H9 (cell line): ENCODE data around the gene LCE6A. TPM values are rescaled to one million over a fixed set of nuclear protein-coding genes. Genes with fewer than 3 reads are reported as not detected.

Experiments
- DNase-seq: peaks from one replicate; pipeline ENCODE4 v3.0.0-alpha.2; 2017
- H2AFZ ChIP-seq: one replicate; pipeline ENCODE4 v1.6.1; 2013; ENCODE audit warnings: mild to moderate bottlenecking, low read length, control low read depth, moderate library complexity
- H2AK5ac ChIP-seq: 2 replicates; pipeline ENCODE4 v1.6.1; 2013; ENCODE audit warnings: low read length, control low read depth, mixed read lengths; ENCODE audit not compliant: insufficient read length
- H2BK120ac ChIP-seq: one replicate; pipeline ENCODE4 v1.6.1; 2013; ENCODE audit warnings: low read depth, mild to moderate bottlenecking, low read length, control low read depth, inconsistent platforms; ENCODE audit not compliant: poor library complexity, severe bottlenecking
- H2BK12ac ChIP-seq: 2 replicates; pipeline ENCODE4 v1.6.1; 2013; ENCODE audit warnings: low read length, control low read depth, mixed read lengths, low read depth; ENCODE audit not compliant: insufficient read length
- H2BK15ac ChIP-seq: 2 replicates; pipeline ENCODE4 v1.6.1; 2013; ENCODE audit warnings: low read depth, low read length, control low read depth
- H2BK20ac ChIP-seq: one replicate; pipeline ENCODE4 v1.6.1; 2013; ENCODE audit warnings: low read depth, mild to moderate bottlenecking, low read length, control low read depth, inconsistent platforms; ENCODE audit not compliant: poor library complexity, severe bottlenecking
- H2BK5ac ChIP-seq: 2 replicates; pipeline ENCODE4 v1.6.1; 2013; ENCODE audit warnings: low read length, control low read depth, mixed read lengths; ENCODE audit not compliant: insufficient read length
- H3K14ac ChIP-seq: 2 replicates; pipeline ENCODE4 v1.6.1; 2013; ENCODE audit warnings: low read length, control low read depth; ENCODE audit not compliant: insufficient read depth
- H3K18ac ChIP-seq: 2 replicates; pipeline ENCODE4 v1.6.1; 2013; ENCODE audit warnings: low read depth, mild to moderate bottlenecking, mixed read lengths, low read length, control low read depth; ENCODE audit not compliant: insufficient read length
- H3K23ac ChIP-seq: 2 replicates; pipeline ENCODE4 v1.6.1; 2013; ENCODE audit warnings: low read length, control low read depth, mixed read lengths, low read depth; ENCODE audit not compliant: insufficient read length
- H3K23me2 ChIP-seq: 2 replicates; pipeline ENCODE4 v1.6.1; 2013; ENCODE audit warnings: low read depth, mild to moderate bottlenecking, mixed read lengths, low read length, control low read depth; ENCODE audit not compliant: insufficient read length, poor library complexity, severe bottlenecking
- H3K27ac ChIP-seq: 2 replicates; pipeline ENCODE4 v1.5.1; 2013; ENCODE audit warnings: low read length, control low read depth, mixed read lengths, low read depth; ENCODE audit not compliant: insufficient read length
- H3K27me3 ChIP-seq: 2 replicates; pipeline ENCODE4 v1.6.1; 2013; ENCODE audit warnings: low read length, control low read depth, inconsistent platforms; ENCODE audit not compliant: insufficient read depth
- H3K4ac ChIP-seq: 2 replicates; pipeline ENCODE4 v1.6.1; 2013; ENCODE audit warnings: low read depth, mild to moderate bottlenecking, control low read depth, inconsistent platforms, low read length, moderate library complexity
- H3K4me1 ChIP-seq: 2 replicates; pipeline ENCODE4 v1.6.1; 2013; ENCODE audit warnings: low read length, control low read depth, inconsistent platforms; ENCODE audit not compliant: insufficient read depth
- H3K4me2 ChIP-seq: 2 replicates; pipeline ENCODE4 v1.6.1; 2013; ENCODE audit warnings: low read length, control low read depth, mixed read lengths; ENCODE audit not compliant: insufficient read length, insufficient read depth
- H3K56ac ChIP-seq: 2 replicates; pipeline ENCODE4 v1.6.1; 2013; ENCODE audit warnings: low read depth, mild to moderate bottlenecking, mixed read lengths, low read length, control low read depth; ENCODE audit not compliant: insufficient read length
- H3K79me1 ChIP-seq: 2 replicates; pipeline ENCODE4 v1.6.1; 2013; ENCODE audit warnings: low read depth, mild to moderate bottlenecking, moderate library complexity, low read length, control low read depth, inconsistent platforms; ENCODE audit not compliant: insufficient read depth, poor library complexity, severe bottlenecking
- H3K79me2 ChIP-seq: 2 replicates; pipeline ENCODE4 v1.6.1; 2013; ENCODE audit warnings: low read length, control low read depth, inconsistent platforms; ENCODE audit not compliant: insufficient read depth
- H3K9ac ChIP-seq: 2 replicates; pipeline ENCODE4 v1.6.1; 2013; ENCODE audit warnings: low read length, control low read depth, mixed read lengths; ENCODE audit not compliant: insufficient read length; ENCODE audit errors: extremely low read depth
- H3K9me3 ChIP-seq: one replicate; pipeline ENCODE4 v1.6.1; 2013; ENCODE audit warnings: low read depth, low read length, inconsistent platforms; ENCODE audit not compliant: control insufficient read depth
- H3T11ph ChIP-seq: one replicate; pipeline ENCODE4 v1.6.1; 2013; ENCODE audit warnings: mild to moderate bottlenecking, low read length, control low read depth, inconsistent platforms
- H4K20me1 ChIP-seq: one replicate; pipeline ENCODE4 v1.6.1; 2013; ENCODE audit not compliant: control insufficient read depth, insufficient read length, insufficient read depth
- H4K5ac ChIP-seq: 2 replicates; pipeline ENCODE4 v1.6.1; 2013; ENCODE audit warnings: low read depth, mild to moderate bottlenecking, mixed read lengths, low read length, control low read depth; ENCODE audit not compliant: insufficient read length
- H4K8ac ChIP-seq: replicated peaks from 2 replicates; pipeline ENCODE4 v1.6.1; 2013; ENCODE audit warnings: low read length, control low read depth, mixed read lengths, low read depth; ENCODE audit not compliant: insufficient read length
- H4K91ac ChIP-seq: 2 replicates; pipeline ENCODE4 v1.6.1; 2013; ENCODE audit warnings: low read depth, mild to moderate bottlenecking, moderate library complexity, mixed read lengths, low read length, control low read depth; ENCODE audit not compliant: insufficient read length
- H3K27ac Mint-ChIP-seq, 3 experiments: 2 replicates in 2 of 3; 3 replicates in 1 of 3; pipeline ENCODE4 v1.8.0; 2020 to 2021; ENCODE audit warnings: mixed read lengths in 3 of 3, mild to moderate bottlenecking in 1 of 3, moderate library complexity in 1 of 3
- H3K27me3 Mint-ChIP-seq: 2 replicates; pipeline ENCODE4 v1.8.0; 2021; ENCODE audit warnings: low read depth, mild to moderate bottlenecking, moderate library complexity, mixed read lengths
- H3K36me3 Mint-ChIP-seq, 3 experiments: 2 replicates in 2 of 3; 3 replicates in 1 of 3; pipeline ENCODE4 v1.8.0; 2020 to 2021; ENCODE audit warnings: low read depth in 3 of 3, mixed read lengths in 3 of 3; ENCODE audit not compliant: insufficient read depth in 1 of 3
- H3K4me1 Mint-ChIP-seq, 2 experiments: 2 replicates each; pipeline ENCODE4 v1.8.0; 2020; ENCODE audit warnings: mixed read lengths in 2 of 2
- H3K4me3 Mint-ChIP-seq, 2 experiments: 2 replicates in 1 of 2; 3 replicates in 1 of 2; pipeline ENCODE4 v1.8.0; 2020 to 2021; ENCODE audit warnings: mild to moderate bottlenecking in 2 of 2, mixed read lengths in 2 of 2, moderate library complexity in 1 of 2
- H3K9me3 Mint-ChIP-seq, 2 experiments: 2 replicates in 1 of 2; 3 replicates in 1 of 2; pipeline ENCODE4 v1.8.0; 2020; ENCODE audit warnings: mild to moderate bottlenecking in 2 of 2, mixed read lengths in 2 of 2, moderate library complexity in 1 of 2
- CTCF ChIP-seq: fragments of 200-600 bp; sonication (generic); conservative IDR thresholded peaks from 3 replicates; pipeline ENCODE4 v1.8.0; 2021; ENCODE audit warnings: antibody characterized with exemption, mild to moderate bottlenecking
- WGBS: extraction: QIAGEN DNeasy Blood & Tissue Kit; methylation state at CpG from one replicate; pipeline ENCODE4 v1.1.7; 2013; ENCODE audit warnings: missing lambda C conversion rate, low lambda C conversion rate, mixed read lengths; ENCODE audit not compliant: insufficient read length; ENCODE audit errors: extremely low coverage; 5-methylcytosine and 5-hydroxymethylcytosine counted together
- total RNA-seq: library from RNA; stranded (reverse); gene quantifications from 2 replicates; pipeline ENCODE4 v1.2.1, GENCODE V29; 2021

Gene LCE6A
- total RNA-seq, 1 experiment from 2014 or later, result not detected

DNA sequence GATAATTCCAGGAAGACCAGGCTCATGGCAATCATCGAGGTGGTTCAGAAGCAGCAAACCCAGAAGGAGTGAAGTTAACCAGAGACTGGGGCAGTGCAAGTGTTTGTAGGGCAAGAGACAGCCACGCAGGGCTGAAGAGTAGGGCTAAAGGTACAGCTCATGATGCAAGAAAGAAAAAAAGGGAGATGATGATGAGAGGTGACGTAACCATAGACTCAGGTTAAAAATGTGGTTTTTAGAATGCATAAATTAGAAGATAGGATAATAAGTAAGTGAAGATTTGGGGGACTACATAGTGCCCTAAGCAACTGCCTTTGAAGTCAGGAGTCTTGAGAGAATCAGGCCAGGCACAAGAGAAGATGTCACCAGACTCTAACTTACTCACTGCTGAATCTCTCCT, 17.5 kb downstream of the LCE6A start:
- Histone ChIP-seq H3K14ac (no peak overlapping the region), H3K4me2 (no peak overlapping the region), H3K23me2 (no peaks in the 10 kb centered on the region), H4K8ac (no peak overlapping the region), H2AK5ac (no peak overlapping the region), H4K20me1 (no peaks in the 10 kb centered on the region), H4K91ac (no peak overlapping the region), H3K23ac (no peak overlapping the region), H3K9me3 (peaks cover 82% of the 10 kb centered on the region), H2BK20ac (no peak overlapping the region), H2BK120ac (no peak overlapping the region), H3K4me1 (no peaks in the 10 kb centered on the region), H2AFZ (no peak overlapping the region), H2BK5ac (no peak overlapping the region), H3K18ac (no peak overlapping the region), H3K79me1 (no peaks in the 10 kb centered on the region), H2BK15ac (no peak overlapping the region), H3K9ac (no peak overlapping the region), H3K79me2 (no peaks in the 10 kb centered on the region), H4K5ac (no peak overlapping the region), H3K27me3 (no peaks in the 10 kb centered on the region), H3K4ac (no peak overlapping the region), H3T11ph (no peak overlapping the region), H3K27ac (no peak overlapping the region), H3K56ac (no peak overlapping the region), H2BK12ac (no peak overlapping the region)
- no peak for TF ChIP-seq CTCF
- Mint-ChIP-seq H3K4me3 (no peak overlapping the region), H3K4me1 (no peaks in the 10 kb centered on the region), H3K27ac (no peak overlapping the region), H3K27me3 (no peaks in the 10 kb centered on the region), H3K36me3 (peaks cover 2 to 18% (median 12%) of the 10 kb centered on the region in 3 experiments; a peak in 6 of 7 replicates), H3K9me3 (peaks cover 80 to 82% of the 10 kb centered on the region in 2 experiments)
- WGBS, result 100% methylated on average over 1 of the region's 3 CpGs
- DNase-seq, result no peak
